ENCODE measurements around the gene SPG11. TPM values are rescaled to one million over a fixed set of nuclear protein-coding genes. Genes with fewer than 3 reads are reported as not detected.
A peak's percentile ranks its signal among the peaks of the same experiment; 100 is the strongest.

SPG11 gene
- total and polyA plus RNA-seq, 2 of the 13 experiments (the other 11 are each of a cell fraction or from before 2014, with no cell fraction given), result 31.5 to 40.7 TPM

DNA sequence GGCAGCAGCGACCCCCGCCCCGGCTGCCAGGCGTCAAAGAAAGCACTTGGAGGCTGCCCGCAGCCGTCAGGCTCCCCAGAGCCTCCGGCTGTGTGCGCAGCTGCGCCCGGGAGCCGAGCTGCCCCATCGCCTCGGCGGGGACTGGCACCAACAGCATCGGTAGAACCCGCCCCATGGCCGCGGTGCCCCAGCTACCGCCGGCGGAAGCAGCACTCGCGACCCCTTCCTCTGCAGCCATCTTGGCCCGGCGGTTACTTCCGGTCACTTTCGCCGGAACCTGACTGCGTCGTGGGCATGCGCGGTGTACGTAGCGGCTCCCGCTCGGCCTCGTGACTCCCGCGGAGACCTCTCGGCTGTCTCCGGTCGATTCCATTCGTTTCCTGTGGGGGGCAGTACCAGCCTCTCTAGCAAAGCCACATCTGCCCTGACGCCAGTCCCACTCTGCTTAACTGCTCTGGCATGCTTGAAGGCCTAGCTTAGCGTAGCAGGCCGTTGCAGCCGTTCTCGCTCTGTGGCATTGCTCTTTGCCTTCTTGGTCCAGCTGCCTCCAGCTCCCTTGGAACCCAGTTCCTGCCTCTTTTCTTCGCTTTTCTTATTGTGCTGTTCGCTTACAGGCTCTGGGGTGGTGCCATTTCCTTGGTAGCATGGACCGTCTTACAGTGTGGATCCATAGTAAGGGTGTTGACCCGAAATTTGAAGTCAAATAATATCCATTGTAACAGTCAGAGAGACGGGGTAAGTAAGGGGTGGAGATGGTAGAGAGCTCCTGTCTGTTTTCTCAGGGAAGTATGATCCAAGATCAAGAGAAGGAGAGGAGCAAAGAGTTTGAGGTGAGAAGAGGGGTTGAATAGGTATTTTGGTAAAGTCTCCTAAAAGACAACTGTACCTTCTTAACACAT is at the start of gene SPG11 (continued):
- TF ChIP-seq, protein P1, sequence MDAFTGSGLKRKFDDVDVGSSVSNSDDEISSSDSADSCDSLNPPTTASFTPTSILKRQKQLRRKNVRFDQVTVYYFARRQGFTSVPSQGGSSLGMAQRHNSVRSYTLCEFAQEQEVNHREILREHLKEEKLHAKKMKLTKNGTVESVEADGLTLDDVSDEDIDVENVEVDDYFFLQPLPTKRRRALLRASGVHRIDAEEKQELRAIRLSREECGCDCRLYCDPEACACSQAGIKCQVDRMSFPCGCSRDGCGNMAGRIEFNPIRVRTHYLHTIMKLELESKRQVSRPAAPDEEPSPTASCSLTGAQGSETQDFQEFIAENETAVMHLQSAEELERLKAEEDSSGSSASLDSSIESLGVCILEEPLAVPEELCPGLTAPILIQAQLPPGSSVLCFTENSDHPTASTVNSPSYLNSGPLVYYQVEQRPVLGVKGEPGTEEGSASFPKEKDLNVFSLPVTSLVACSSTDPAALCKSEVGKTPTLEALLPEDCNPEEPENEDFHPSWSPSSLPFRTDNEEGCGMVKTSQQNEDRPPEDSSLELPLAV (CRISPR knock-in tag; conservative IDR thresholded peaks at IDR 0.05; ENCODE audit: low read depth), result no peak
- peak; percentile 85 for TF ChIP-seq ZBTB42 (CRISPR knock-in tag; IDR thresholded peaks at IDR 0.05)
- peak; percentile 87; the same call in 1 of the 2 replicates for TF ChIP-seq ZNF343 (CRISPR knock-in tag; IDR thresholded peaks at IDR 0.05)
- TF ChIP-seq SYNCRIP (IDR thresholded peaks at IDR 0.05; ENCODE audit: insufficient read depth, low read depth, low read length), result no peak
- TF ChIP-seq, protein P2, sequence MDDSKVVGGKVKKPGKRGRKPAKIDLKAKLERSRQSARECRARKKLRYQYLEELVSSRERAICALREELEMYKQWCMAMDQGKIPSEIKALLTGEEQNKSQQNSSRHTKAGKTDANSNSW (CRISPR knock-in tag; IDR thresholded peaks at IDR 0.05; ENCODE audit: borderline replicate concordance), result no peak
- no peak for TF ChIP-seq ZNF124 (CRISPR knock-in tag; IDR thresholded peaks at IDR 0.05)
- no peak for TF ChIP-seq CENPX (CRISPR knock-in tag; IDR thresholded peaks at IDR 0.05)
- TF ChIP-seq, protein P3, sequence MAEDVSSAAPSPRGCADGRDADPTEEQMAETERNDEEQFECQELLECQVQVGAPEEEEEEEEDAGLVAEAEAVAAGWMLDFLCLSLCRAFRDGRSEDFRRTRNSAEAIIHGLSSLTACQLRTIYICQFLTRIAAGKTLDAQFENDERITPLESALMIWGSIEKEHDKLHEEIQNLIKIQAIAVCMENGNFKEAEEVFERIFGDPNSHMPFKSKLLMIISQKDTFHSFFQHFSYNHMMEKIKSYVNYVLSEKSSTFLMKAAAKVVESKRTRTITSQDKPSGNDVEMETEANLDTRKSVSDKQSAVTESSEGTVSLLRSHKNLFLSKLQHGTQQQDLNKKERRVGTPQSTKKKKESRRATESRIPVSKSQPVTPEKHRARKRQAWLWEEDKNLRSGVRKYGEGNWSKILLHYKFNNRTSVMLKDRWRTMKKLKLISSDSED (CRISPR knock-in tag; IDR thresholded peaks at IDR 0.05), result no peak
- TF ChIP-seq, protein P4, sequence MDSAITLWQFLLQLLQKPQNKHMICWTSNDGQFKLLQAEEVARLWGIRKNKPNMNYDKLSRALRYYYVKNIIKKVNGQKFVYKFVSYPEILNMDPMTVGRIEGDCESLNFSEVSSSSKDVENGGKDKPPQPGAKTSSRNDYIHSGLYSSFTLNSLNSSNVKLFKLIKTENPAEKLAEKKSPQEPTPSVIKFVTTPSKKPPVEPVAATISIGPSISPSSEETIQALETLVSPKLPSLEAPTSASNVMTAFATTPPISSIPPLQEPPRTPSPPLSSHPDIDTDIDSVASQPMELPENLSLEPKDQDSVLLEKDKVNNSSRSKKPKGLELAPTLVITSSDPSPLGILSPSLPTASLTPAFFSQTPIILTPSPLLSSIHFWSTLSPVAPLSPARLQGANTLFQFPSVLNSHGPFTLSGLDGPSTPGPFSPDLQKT (CRISPR knock-in tag; IDR thresholded peaks at IDR 0.05; ENCODE audit: borderline replicate concordance), result peak; percentile 88; the same call in 1 of the 2 replicates
- peak; percentile 45; the same call in 1 of the 2 replicates for TF ChIP-seq ZNF335 (CRISPR knock-in tag; IDR thresholded peaks at IDR 0.05)
- no peak for TF ChIP-seq PCBP2 (optimal IDR thresholded peaks at IDR 0.05; ENCODE audit: low read depth, low read length, poor library complexity, severe bottlenecking)
- TF ChIP-seq, protein P5, sequence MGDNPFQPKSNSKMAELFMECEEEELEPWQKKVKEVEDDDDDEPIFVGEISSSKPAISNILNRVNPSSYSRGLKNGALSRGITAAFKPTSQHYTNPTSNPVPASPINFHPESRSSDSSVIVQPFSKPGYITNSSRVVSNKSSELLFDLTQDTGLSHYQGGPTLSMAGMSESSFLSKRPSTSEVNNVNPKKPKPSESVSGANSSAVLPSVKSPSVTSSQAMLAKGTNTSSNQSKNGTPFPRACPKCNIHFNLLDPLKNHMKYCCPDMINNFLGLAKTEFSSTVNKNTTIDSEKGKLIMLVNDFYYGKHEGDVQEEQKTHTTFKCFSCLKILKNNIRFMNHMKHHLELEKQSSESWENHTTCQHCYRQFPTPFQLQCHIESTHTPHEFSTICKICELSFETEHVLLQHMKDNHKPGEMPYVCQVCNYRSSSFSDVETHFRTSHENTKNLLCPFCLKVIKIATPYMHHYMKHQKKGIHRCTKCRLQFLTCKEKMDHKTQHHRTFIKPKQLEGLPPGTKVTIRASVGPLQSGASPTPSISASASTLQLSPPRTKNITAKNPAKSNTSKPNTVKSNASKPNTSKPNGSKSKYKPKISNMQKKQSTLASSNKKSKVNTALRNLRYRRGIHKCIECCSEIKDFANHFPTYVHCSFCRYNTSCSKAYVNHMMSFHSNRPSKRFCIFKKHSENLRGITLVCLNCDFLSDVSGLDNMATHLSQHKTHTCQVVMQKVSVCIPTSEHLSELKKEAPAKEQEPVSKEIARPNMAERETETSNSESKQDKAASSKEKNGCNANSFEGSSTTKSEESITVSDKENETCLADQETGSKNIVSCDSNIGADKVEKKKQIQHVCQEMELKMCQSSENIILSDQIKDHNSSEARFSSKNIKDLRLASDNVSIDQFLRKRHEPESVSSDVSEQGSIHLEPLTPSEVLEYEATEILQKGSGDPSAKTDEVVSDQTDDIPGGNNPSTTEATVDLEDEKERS (CRISPR knock-in tag; IDR thresholded peaks at IDR 0.05), result 0 out of 2 replicates have a peak, but pooled peaks have one; percentile 30
- peak; percentile 64; the same call in 1 of the 2 replicates for TF ChIP-seq ZNF841 (CRISPR knock-in tag; IDR thresholded peaks at IDR 0.05; ENCODE audit: borderline replicate concordance)
- peak; percentile 99 for TF ChIP-seq HOXA3 (CRISPR knock-in tag; IDR thresholded peaks at IDR 0.05)
- no peak for TF ChIP-seq ZSCAN25 (CRISPR knock-in tag; IDR thresholded peaks at IDR 0.05)
- TF ChIP-seq, protein P6, sequence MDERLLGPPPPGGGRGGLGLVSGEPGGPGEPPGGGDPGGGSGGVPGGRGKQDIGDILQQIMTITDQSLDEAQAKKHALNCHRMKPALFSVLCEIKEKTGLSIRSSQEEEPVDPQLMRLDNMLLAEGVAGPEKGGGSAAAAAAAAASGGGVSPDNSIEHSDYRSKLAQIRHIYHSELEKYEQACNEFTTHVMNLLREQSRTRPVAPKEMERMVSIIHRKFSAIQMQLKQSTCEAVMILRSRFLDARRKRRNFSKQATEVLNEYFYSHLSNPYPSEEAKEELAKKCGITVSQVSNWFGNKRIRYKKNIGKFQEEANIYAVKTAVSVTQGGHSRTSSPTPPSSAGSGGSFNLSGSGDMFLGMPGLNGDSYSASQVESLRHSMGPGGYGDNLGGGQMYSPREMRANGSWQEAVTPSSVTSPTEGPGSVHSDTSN (CRISPR knock-in tag; IDR thresholded peaks at IDR 0.05), result no peak
- peak; percentile 60 for TF ChIP-seq HDAC2 (CRISPR knock-in tag; IDR thresholded peaks at IDR 0.05)
- TF ChIP-seq ZNF317 (CRISPR knock-in tag; IDR thresholded peaks at IDR 0.05), result peak; percentile 77
- no peak for TF ChIP-seq RELA (CRISPR knock-in tag; IDR thresholded peaks at IDR 0.05)
- TF ChIP-seq DR1 (CRISPR knock-in tag; IDR thresholded peaks at IDR 0.05), result peak; percentile 92
